K562 (cell line): Measurements from ENCODE around the gene BMP2K. TPM values are rescaled to one million over a fixed set of nuclear protein-coding genes. Genes with fewer than 3 reads are reported as not detected.

Source experiments
- ATAC-seq: fragments of 200-7000 bp; cut with Tn5 transposase; 3 replicates; pipeline ENCODE4 v1.9.1; 2020; ENCODE audit warnings: moderate library complexity
- BruUV-seq: library from RNA; stranded (reverse); fragments of 400-500 nt; replicated peaks from 2 replicates; lab custom pipeline; 2021; lab: Mats Ljungman, UMichigan
- CTCF ChIA-PET: fragments of 300-600 bp; formaldehyde crosslinking; extraction: SDS; loops from one replicate; lab custom pipeline; 2021; ENCODE audit warnings: low intra/inter-chr PET ratio; lab: Yijun Ruan, JAX
- POLR2A ChIA-PET: fragments of 300-600, 350-650 bp; sonication (Branson Sonifier 250); formaldehyde crosslinking; extraction: SDS; loops from one replicate; lab custom pipeline; 2021; ENCODE audit warnings: antibody characterized with exemption, inconsistent platforms; lab: Yijun Ruan, JAX
- DNase-seq, 4 experiments: peaks; one replicate each; pipeline versions ENCODE4 v3.0.0 to v3.0.0-alpha.2; 2011 to 2018; ENCODE audit warnings: low spot score in 3 of 4, mixed read lengths in 3 of 4; ENCODE audit errors: extremely low read depth in 1 of 4
- FAIRE-seq: peaks from 2 replicates; lab custom pipeline; 2011; peaks lifted over from hg19 to GRCh38; lab: Jason Lieb, UNC
- H2AFZ ChIP-seq: 2 replicates; pipeline ENCODE4 v1.6.0; 2011; ENCODE audit warnings: low read depth, low read length, control low read depth, inconsistent platforms
- H3K27ac ChIP-seq: fragments of 200-600 bp; 3 replicates; pipeline ENCODE4 v1.8.0; 2011; ENCODE audit warnings: low read depth, mild to moderate bottlenecking, control low read depth, inconsistent platforms, low read length, moderate library complexity, mixed read lengths; ENCODE audit errors: extremely low read depth
- H3K27me3 ChIP-seq, 2 experiments: fragments of 300-600 bp in 1 of 2; 2 replicates in 1 of 2; 3 replicates in 1 of 2; pipeline versions ENCODE4 v1.6.0 to v1.8.0; 2011; ENCODE audit warnings: inconsistent platforms in 2 of 2, low read length in 2 of 2, mild to moderate bottlenecking in 1 of 2, mixed read lengths in 1 of 2, moderate library complexity in 1 of 2; ENCODE audit not compliant: control insufficient read depth in 2 of 2, insufficient read depth in 2 of 2
- H3K36me3 ChIP-seq: fragments of 300-600 bp; 3 replicates; pipeline ENCODE4 v1.8.0; 2011; ENCODE audit warnings: mild to moderate bottlenecking, low read length, inconsistent platforms; ENCODE audit not compliant: control insufficient read depth, insufficient read depth
- H3K4me1 ChIP-seq, 2 experiments: fragments of 200-600 bp in 1 of 2; replicated peaks in 1 of 2; 2 replicates in 1 of 2; 3 replicates in 1 of 2; pipeline versions ENCODE4 v1.5.1 to v1.8.0; 2011; ENCODE audit warnings: inconsistent platforms in 2 of 2, low read length in 2 of 2, mild to moderate bottlenecking in 1 of 2, mixed read lengths in 1 of 2, moderate library complexity in 1 of 2; ENCODE audit not compliant: control insufficient read depth in 2 of 2, insufficient read depth in 2 of 2
- H3K4me2 ChIP-seq: 2 replicates; pipeline ENCODE4 v1.6.1; 2011; ENCODE audit warnings: low read length, control low read depth, inconsistent platforms, mixed read lengths; ENCODE audit not compliant: insufficient read depth
- H3K4me3 ChIP-seq: fragments of 200-600 bp; sonication (generic), shearing (Covaris generic); 2 replicates; pipeline ENCODE4 v1.5.1; 2016; ENCODE audit warnings: control low read depth, inconsistent platforms
- H3K79me2 ChIP-seq: fragments of 200-600 bp; 3 replicates; pipeline ENCODE4 v1.8.0; 2011; ENCODE audit warnings: low read length, inconsistent platforms; ENCODE audit not compliant: control insufficient read depth, insufficient read depth
- H3K9ac ChIP-seq, 2 experiments: 2 replicates each; pipeline versions ENCODE4 v1.6.0 to v1.6.1; 2011; ENCODE audit warnings: low read depth in 2 of 2, low read length in 2 of 2, control low read depth in 1 of 2, inconsistent platforms in 1 of 2, mild to moderate bottlenecking in 1 of 2, mixed read lengths in 1 of 2; ENCODE audit not compliant: insufficient read depth in 1 of 2
- H3K9me1 ChIP-seq: one replicate; pipeline ENCODE4 v1.6.0; 2011; ENCODE audit warnings: inconsistent platforms, mild to moderate bottlenecking, low read length, moderate library complexity; ENCODE audit not compliant: control insufficient read depth, insufficient read depth
- H3K9me3 ChIP-seq: replicated peaks from 2 replicates; pipeline ENCODE4 v1.5.1; 2011; ENCODE audit warnings: low read depth, low read length, inconsistent platforms; ENCODE audit not compliant: control insufficient read depth, insufficient read depth
- H4K20me1 ChIP-seq: replicated peaks from 2 replicates; pipeline ENCODE4 v1.6.1; 2011; ENCODE audit warnings: low read length, inconsistent platforms, mixed read lengths; ENCODE audit not compliant: control insufficient read depth, insufficient read depth
- ATF1 ChIP-seq, 2 experiments: fragments of 450-650 bp in 1 of 2; IDR thresholded peaks; 2 replicates each; pipeline ENCODE4 v1.6.1; 2016; ENCODE audit warnings: missing compliant biosample characterization in 1 of 2, missing genetic modification characterization in 1 of 2
- BACH1 ChIP-seq: fragments of 200-800 bp; sonication (Bioruptor generic); IDR thresholded peaks from 2 replicates; pipeline ENCODE4 v1.6.1; 2016; ENCODE audit warnings: missing genetic modification characterization, missing compliant biosample characterization
- BRD9 ChIP-seq: fragments of 450-650 bp; IDR thresholded peaks from 2 replicates; pipeline ENCODE4 v1.6.1; 2018; ENCODE audit warnings: low read depth; ENCODE audit not compliant: partially characterized antibody
- ETS1 ChIP-seq: conservative IDR thresholded peaks from 2 replicates; pipeline ENCODE4 v1.6.1; 2011; ENCODE audit warnings: low read depth, mild to moderate bottlenecking, low read length; ENCODE audit not compliant: control insufficient read depth
- HINFP ChIP-seq: fragments of 450-650 bp; conservative IDR thresholded peaks from 2 replicates; pipeline ENCODE4 v1.6.1; 2016; ENCODE audit warnings: missing genetic modification characterization, low read depth, mild to moderate bottlenecking, control low read depth, missing compliant biosample characterization
- NEUROD1 ChIP-seq: fragments of 150-350 bp; IDR thresholded peaks from 2 replicates; pipeline ENCODE4 v1.6.1; 2014; ENCODE audit warnings: borderline replicate concordance, low read length, low read depth; ENCODE audit not compliant: partially characterized antibody
- PML ChIP-seq: IDR thresholded peaks from 2 replicates; pipeline ENCODE4 v1.6.1; 2012; ENCODE audit warnings: low read length, inconsistent platforms
- POLR2AphosphoS5 ChIP-seq: IDR thresholded peaks from 2 replicates; pipeline ENCODE4 v1.6.1; 2011; ENCODE audit warnings: mild to moderate bottlenecking, low read depth, low read length, moderate library complexity; ENCODE audit not compliant: control insufficient read depth, insufficient read depth
- SIX5 ChIP-seq, 2 experiments: IDR thresholded peaks; 2 replicates each; pipeline ENCODE4 v1.6.1; 2011; ENCODE audit warnings: low read length in 2 of 2, borderline replicate concordance in 1 of 2, low read depth in 1 of 2, mild to moderate bottlenecking in 1 of 2, moderate library complexity in 1 of 2; ENCODE audit not compliant: insufficient read depth in 1 of 2
- ZBTB43 ChIP-seq: sonication (generic); formaldehyde crosslinking; IDR thresholded peaks from 2 replicates; pipeline ENCODE4 v1.8.0; 2023; ENCODE audit warnings: mild to moderate bottlenecking, missing genetic modification reagents
- ZHX1 ChIP-seq: fragments of 150-350 bp; conservative IDR thresholded peaks from 2 replicates; pipeline ENCODE4 v1.6.1; 2014; ENCODE audit warnings: low read length
- ZNF23 ChIP-seq: fragments of 250-450 bp; sonication (Bioruptor Pico); IDR thresholded peaks from 2 replicates; pipeline ENCODE4 v1.4.0; 2020; ENCODE audit warnings: mild to moderate bottlenecking
- ZNF282 ChIP-seq: sonication (generic); formaldehyde crosslinking; IDR thresholded peaks from 2 replicates; pipeline ENCODE4 v1.8.1; 2023; ENCODE audit warnings: missing genetic modification reagents
- WGBS: fragments of 100-300 bp; shearing (Covaris generic); methylation state at CpG from one replicate; pipeline ENCODE4 v1.1.6; 2016; ENCODE audit warnings: low coverage, mixed read lengths; ENCODE audit not compliant: insufficient coverage; ENCODE audit errors: missing lambda C conversion rate; 5-methylcytosine and 5-hydroxymethylcytosine counted together
- in situ Hi-C: fragments of 300-500 bp; cut with MboI; formaldehyde crosslinking; loops from 4 replicates; pipeline ENCODE4 v1.15.0; 2018; ENCODE audit warnings: inconsistent platforms, mixed read lengths
- intact Hi-C: fragments of 100-400 bp; cut with micrococcal nuclease; formaldehyde crosslinking; loops from 2 replicates; pipeline ENCODE4 v1.14.2; 2022
- polyA plus RNA-seq, 8 experiments: library from polyadenylated mRNA; depleted of rRNA in 4 of 8; stranded (reverse) in 5 of 8; unstranded in 3 of 8; fragments of >200 nt; fragmentation: Nextera tagmentation in 2 of 8; fragmentation: Illumina TruSeq in 1 of 8; extraction: Ambion mirVana in 2 of 8; extraction: Trizol in 1 of 8; gene quantifications; 2 replicates each; pipeline versions ENCODE4 v1.2.1 to v1.2.3, GENCODE V29; 2011 to 2014; ENCODE audit warnings: inconsistent platforms in 1 of 8, missing spikeins in 1 of 8
- total RNA-seq, 7 experiments: library from RNA; depleted of rRNA in 6 of 7; stranded (reverse); fragments of >200 nt in 6 of 7; fragmentation: Illumina TruSeq in 2 of 7; extraction: Trizol in 2 of 7; gene quantifications; 2 replicates each; pipeline versions ENCODE4 v1.2.1 to v1.2.3, GENCODE V29; 2011 to 2021; ENCODE audit warnings: low replicate concordance in 1 of 7

The BMP2K gene
- total and polyA plus RNA-seq, 9 of the 15 experiments (the other 6 are each of a cell fraction or from before 2014, with no cell fraction given): 17.0 to 217 (median 104) TPM

GRCh38 chr4:78734441-78735162 lies 41.5 kb upstream of the BMP2K start:
- no peak for DNase-seq
- intact Hi-C loops (loop anchor here (5.0 kb wide), 2 partner anchors 87 to 122 kb away; no protein-coding TSS in a partner anchor), in situ Hi-C loops (no loop called here)
- H3K27me3 ChIP-seq: no peaks in the 10 kb centered on the region
- 57% methylated on average over 3 of the region's 3 CpGs for WGBS
- no peaks in the 10 kb centered on the region for H3K9me1 ChIP-seq
- H3K9me3 ChIP-seq: no peaks in the 10 kb centered on the region
- peak overlapping the region; percentile 79 for H2AFZ ChIP-seq
- no peak for FAIRE-seq
- H3K27ac ChIP-seq: peak overlapping the region; percentile 78
- H3K9ac ChIP-seq: peak overlapping the region in 1 of 2 experiments; percentile 50; a peak in 1 of 4 replicates
- H3K4me2 ChIP-seq: peak overlapping the region; percentile 40
- ChIA-PET CTCF (no interaction called here), POLR2A (interaction anchor here (1.3 to 2.2 kb wide), 2 partner anchors 9 to 12 kb away, joined by 3 to 7 read pairs; no protein-coding TSS in a partner anchor)
- peaks cover 11% of the 10 kb centered on the region; the same call in 2 of the 3 replicates for H3K79me2 ChIP-seq
- peaks cover 25 to 71% of the 10 kb centered on the region in 2 experiments for H3K4me1 ChIP-seq
- H3K36me3 ChIP-seq: no peaks in the 10 kb centered on the region
- ATAC-seq: peak; percentile 16; the same call in 1 of the 3 replicates
- BruUV-seq: no TSS peak
- H4K20me1 ChIP-seq: no peaks in the 10 kb centered on the region
- H3K4me3 ChIP-seq: no peak overlapping the region
- no peak for TF ChIP-seq ZNF23 (CRISPR knock-in tag)
- TF ChIP-seq PML: no peak
- no peak for TF ChIP-seq POLR2AphosphoS5
- TF ChIP-seq HINFP (tag): no peak
- no peak for TF ChIP-seq ATF1 (CRISPR knock-in tag; IDR thresholded peaks at IDR 0.05)
- no peak for TF ChIP-seq ATF1 (tag; IDR thresholded peaks at IDR 0.05)
- no peak for TF ChIP-seq ETS1
- no peak for TF ChIP-seq BRD9
- 0 out of 2 replicates have a peak, but pooled peaks have one; percentile 24 for TF ChIP-seq BACH1 (tag)
- TF ChIP-seq NEUROD1: no peak
- TF ChIP-seq ZBTB43 (CRISPR knock-in tag): no peak
- no peak for TF ChIP-seq SIX5 (IDR thresholded peaks at IDR 0.05; ENCODE audit: borderline replicate concordance in 1 of 2, insufficient read depth in 1 of 2, low read depth in 1 of 2, low read length in 2 of 2)
- TF ChIP-seq ZHX1: no peak
- no peak for TF ChIP-seq ZNF282 (CRISPR knock-in tag)
